Pancreas (tissue), 10 donors: Measurements from ENCODE around the gene GRAMD2B. TPM values are rescaled to one million over a fixed set of nuclear protein-coding genes. Genes with fewer than 3 reads are reported as not detected.
A peak's percentile ranks its signal among the peaks of the same experiment; 100 is the strongest.
"Not testable (repeated sequence)": the region's sequence is repeated elsewhere in the genome, so short reads cannot be mapped to it uniquely, and the experiment has no call there.

Experiments used
- ATAC-seq, 4 donors: fragments of 200-7000 bp; cut with Tn5 transposase; one replicate each; pipeline versions ENCODE4 v1.8.0 to v1.9.1; 2020; ENCODE audit warnings: mild to moderate bottlenecking in 4 of 4, moderate library complexity in 4 of 4
- DNase-seq, 6 donors: peaks; one replicate each; pipeline ENCODE4 v3.0.0-alpha.2; 2020
- FAIRE-seq: peaks from 2 replicates; lab custom pipeline; 2012; peaks lifted over from hg19 to GRCh38; lab: Jason Lieb, UNC
- H3K27ac ChIP-seq, 4 donors: fragments of 200-600 bp; sonication (generic); 1 replicate in 3 of 4; 2 replicates in 1 of 4; pipeline versions ENCODE4 v1.5.0 to v1.8.0; 2020
- H3K27me3 ChIP-seq, 4 donors: fragments of 200-600 bp; one replicate each; pipeline ENCODE4 v1.8.0; 2021
- H3K36me3 ChIP-seq, 3 donors: fragments of 200-600 bp; sonication (generic) in 1 of 3; one replicate each; pipeline versions ENCODE4 v1.5.0 to v1.8.0; 2020 to 2021
- H3K4me1 ChIP-seq, 3 donors: fragments of 200-600 bp; one replicate each; pipeline ENCODE4 v1.8.0; 2021
- H3K4me3 ChIP-seq, 4 donors: fragments of 200-600 bp; sonication (generic) in 2 of 4; one replicate each; pipeline versions ENCODE4 v1.5.0 to v1.8.0; 2020 to 2021
- H3K9me3 ChIP-seq, 4 donors: fragments of 200-600 bp; one replicate each; pipeline ENCODE4 v1.8.0; 2021
- WGBS, 2 donors: extraction: QIAGEN DNeasy Blood & Tissue Kit; methylation state at CpG; one replicate each; pipeline ENCODE4 v1.1.7; 2013; 5-methylcytosine and 5-hydroxymethylcytosine counted together
- intact Hi-C, 3 donors: fragments of 100-400 bp; cut with DNase I; formaldehyde crosslinking; loops; one replicate each; pipeline versions ENCODE4 v1.11.1 to v1.14.2; 2022
- polyA plus RNA-seq, 2 donors: library from polyadenylated mRNA; stranded (reverse); fragments of 200-250 nt; gene quantifications; one replicate each; pipeline ENCODE4 v1.2.3, GENCODE V29; 2013
- total RNA-seq, 6 donors: library from RNA; stranded (reverse); fragmentation: NEBNext Ultra II Directional in 4 of 6; extraction: Animal tissue kit (Norgen Biotek cat#: 25700) in 4 of 6; gene quantifications; one replicate each; pipeline versions ENCODE4 v1.2.1 to v1.2.4, GENCODE V29; 2021 to 2023
- TF ChIP-seq, protein P1 (sequence below), 4 donors: fragments of 200-600 bp; sonication (generic) in 3 of 4; IDR thresholded peaks; one replicate each; pipeline versions ENCODE4 v1.5.0 to v1.8.0; 2021; ENCODE audit warnings: antibody characterized with exemption in 4 of 4
- donor health status: healthy with polysubstance abuse.
- donor health status: DM: no; HTN: no; CAD: no; lungs with moderate emphysema.
- donor health status: DM: no; HTN: no; CAD: no.
- donor health status: control.
- donor health status: control.
- donor health status: Bipolar disorder and iron deficiency.
- donor health status: DM: yes; HTN: yes; CAD: no.
- donor health status: DM: no; HTN: no; CAD: no.
- donor health status: DM: no; HTN: no; CAD: no.
- donor health status: DM: yes; HTN: yes; CAD: no.

Gene GRAMD2B
- total and polyA plus RNA-seq, 8 donors, result 4.4 to 11.8 (median 6.5) TPM

DNA sequence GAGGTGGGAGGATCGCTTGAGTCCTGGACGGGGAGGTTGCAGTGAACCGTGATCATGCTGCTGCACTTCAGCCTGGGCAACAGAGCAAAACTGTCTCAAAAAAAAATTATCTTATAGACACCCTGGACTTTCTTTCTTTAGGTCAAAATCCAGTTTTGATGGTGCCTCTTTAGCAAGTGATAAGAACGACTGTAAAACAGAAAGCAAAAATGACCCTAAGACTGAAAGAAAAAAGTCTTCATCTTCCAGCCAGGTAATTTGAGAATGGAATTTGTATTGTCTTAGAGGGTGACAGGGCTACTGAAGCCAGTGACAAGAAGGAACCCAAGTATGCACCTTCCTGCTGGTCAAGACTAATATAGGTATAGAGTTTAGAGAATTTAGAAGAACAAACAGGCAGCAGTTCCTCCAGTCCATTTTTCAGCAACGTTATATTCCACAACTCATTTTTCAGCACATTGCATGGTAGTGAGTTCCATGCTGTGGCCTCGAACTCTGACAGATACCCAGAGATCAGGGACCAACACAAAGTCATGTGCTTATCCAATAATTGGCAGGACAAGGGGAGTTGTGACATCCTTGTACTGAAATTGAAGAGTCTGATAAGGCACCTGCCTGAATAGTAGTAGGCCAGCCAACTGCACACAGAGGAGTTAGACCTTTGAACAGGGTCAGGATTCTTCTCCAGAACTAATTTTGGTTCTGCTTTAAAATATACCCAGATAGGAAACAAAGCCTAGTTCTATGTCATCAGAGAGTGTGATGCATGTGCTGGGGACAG, 46.5 kb downstream of the GRAMD2B start:
- Histone ChIP-seq H3K4me1 (peaks cover 0 to 4% (median 0%) of the 10 kb centered on the region in 3 donors), H3K36me3 (peaks cover 0 to 11% (median 4%) of the 10 kb centered on the region in 3 donors), H3K27ac (no peak overlapping the region), H3K4me3 (no peak overlapping the region), H3K27me3 (no peaks in the 10 kb centered on the region), H3K9me3 (no peaks in the 10 kb centered on the region)
- 91 to 95% methylated on average over 6 of the region's 6 CpGs for WGBS, 2 donors
- ATAC-seq (no peak), FAIRE-seq (no peak), DNase-seq (no peak)
- intact Hi-C loops, result no loop called here
- TF ChIP-seq, protein P1, sequence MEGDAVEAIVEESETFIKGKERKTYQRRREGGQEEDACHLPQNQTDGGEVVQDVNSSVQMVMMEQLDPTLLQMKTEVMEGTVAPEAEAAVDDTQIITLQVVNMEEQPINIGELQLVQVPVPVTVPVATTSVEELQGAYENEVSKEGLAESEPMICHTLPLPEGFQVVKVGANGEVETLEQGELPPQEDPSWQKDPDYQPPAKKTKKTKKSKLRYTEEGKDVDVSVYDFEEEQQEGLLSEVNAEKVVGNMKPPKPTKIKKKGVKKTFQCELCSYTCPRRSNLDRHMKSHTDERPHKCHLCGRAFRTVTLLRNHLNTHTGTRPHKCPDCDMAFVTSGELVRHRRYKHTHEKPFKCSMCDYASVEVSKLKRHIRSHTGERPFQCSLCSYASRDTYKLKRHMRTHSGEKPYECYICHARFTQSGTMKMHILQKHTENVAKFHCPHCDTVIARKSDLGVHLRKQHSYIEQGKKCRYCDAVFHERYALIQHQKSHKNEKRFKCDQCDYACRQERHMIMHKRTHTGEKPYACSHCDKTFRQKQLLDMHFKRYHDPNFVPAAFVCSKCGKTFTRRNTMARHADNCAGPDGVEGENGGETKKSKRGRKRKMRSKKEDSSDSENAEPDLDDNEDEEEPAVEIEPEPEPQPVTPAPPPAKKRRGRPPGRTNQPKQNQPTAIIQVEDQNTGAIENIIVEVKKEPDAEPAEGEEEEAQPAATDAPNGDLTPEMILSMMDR (IDR thresholded peaks at IDR 0.05), result no peak

GRCh38 chr5:126470529-126470928, 47.3 kb downstream of the GRAMD2B start:
- H3K27me3 ChIP-seq, ATAC-seq, H3K9me3 ChIP-seq, DNase-seq, FAIRE-seq, intact Hi-C loops, H3K4me3 ChIP-seq, H3K27ac ChIP-seq, H3K4me1 ChIP-seq: not testable (repeated sequence)
- H3K36me3 ChIP-seq, result peaks cover 0 to 12% (median 4%) of the 10 kb centered on the region in 3 donors
- 90 to 96% methylated on average over 6 of the region's 6 CpGs for WGBS, 2 donors

DNA sequence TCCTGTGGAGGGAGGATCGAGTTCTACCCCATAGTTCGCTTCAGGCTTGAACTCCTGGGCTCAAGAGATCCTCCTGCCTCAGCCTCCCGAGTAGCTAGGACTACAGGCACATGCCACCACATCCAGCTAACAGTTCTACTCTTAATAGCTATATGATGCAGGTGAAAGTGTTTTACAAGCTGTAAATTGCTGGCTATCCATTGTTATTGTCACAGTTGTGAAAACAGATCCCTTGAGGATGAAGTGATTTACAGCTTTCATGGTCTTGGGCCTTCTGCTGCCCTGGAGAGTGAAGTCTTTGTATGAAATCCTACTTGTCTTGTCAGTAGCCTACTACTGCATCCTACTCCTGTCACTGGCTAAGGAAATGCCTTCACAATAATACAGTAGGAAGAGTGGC, 48.0 kb downstream of the GRAMD2B start:
- peaks cover 0 to 12% (median 4%) of the 10 kb centered on the region in 3 donors for H3K36me3 ChIP-seq
- no peaks in the 10 kb centered on the region for H3K27me3 ChIP-seq
- FAIRE-seq (no peak), DNase-seq (no peak), ATAC-seq (no peak)
- H3K9me3 ChIP-seq, result no peaks in the 10 kb centered on the region
- intact Hi-C loops, result no loop called here
- no peak overlapping the region for H3K4me3 ChIP-seq
- H3K27ac ChIP-seq, result no peak overlapping the region
- H3K4me1 ChIP-seq, result no peaks in the 10 kb centered on the region
- 64 to 75% methylated on average over 3 of the region's 3 CpGs for WGBS, 2 donors
- TF ChIP-seq, protein P1 (IDR thresholded peaks at IDR 0.05), result no peak

- Histone ChIP-seq H3K36me3 (peaks cover 0 to 12% (median 4%) of the 10 kb centered on the region in 3 donors), H3K27ac (peak overlapping the region in 1 of 4 donors; percentile 12), H3K4me1 (no peaks in the 10 kb centered on the region), H3K9me3 (no peaks in the 10 kb centered on the region), H3K4me3 (no peak overlapping the region), H3K27me3 (no peaks in the 10 kb centered on the region)
- peak in 1 of 4 donors; percentile 44 for ATAC-seq
- FAIRE-seq, result no peak
- DNase-seq, result no peak
- 72 to 76% methylated on average over 3 of the region's 3 CpGs for WGBS, 2 donors
- TF ChIP-seq, protein P1 (IDR thresholded peaks at IDR 0.05), result no peak
- intact Hi-C loops, result no loop called here
Measured at GRCh38 chr5:126471875-126472537, 48.8 kb downstream of the GRAMD2B start.

- no peaks in the 10 kb centered on the region for H3K9me3 ChIP-seq
- H3K27ac ChIP-seq, result peak overlapping the region in 1 of 4 donors; percentile 12
- peaks cover 0 to 12% (median 4%) of the 10 kb centered on the region in 3 donors for H3K36me3 ChIP-seq
- H3K4me1 ChIP-seq, result no peaks in the 10 kb centered on the region
- H3K4me3 ChIP-seq, result no peak overlapping the region
- H3K27me3 ChIP-seq, result no peaks in the 10 kb centered on the region
- FAIRE-seq (no peak), ATAC-seq (no peak), DNase-seq (no peak)
- WGBS, 2 donors, result 96 to 100% methylated on average over 2 of the region's 2 CpGs
- intact Hi-C loops, result no loop called here
- TF ChIP-seq, protein P1 (IDR thresholded peaks at IDR 0.05), result no peak
Measured at GRCh38 chr5:126472538-126472889, 49.3 kb downstream of the GRAMD2B start.
